Stimulated activated CD8-positive, alpha-beta memory T cell treated with anti-CD3 and anti-CD28 coated beads, Interleukin-15, amount 100 ng/mL, for 24 hours (primary cell): ENCODE measurements around the gene MED31.
"Not testable (repeated sequence)": the region's sequence is repeated elsewhere in the genome, so short reads cannot be mapped to it uniquely, and the experiment has no call there.

Source experiments
- DNase-seq: peaks from one replicate; pipeline ENCODE4 v3.0.0-alpha.2; 2020; ENCODE audit warnings: low read depth

MED31 gene

GRCh38 chr17:6677158-6677831 is 25.9 kb upstream of the MED31 start:
- DNase-seq = no peak

- DNase-seq = no peak
These were observed 25.4 kb upstream of the MED31 start for GRCh38 chr17:6676802-6677157.

GRCh38 chr17:6675201-6675825 is 23.9 kb upstream of the MED31 start:
- DNase-seq = no peak

- DNase-seq = no peak
These were observed 23.2 kb upstream of the MED31 start for GRCh38 chr17:6674586-6674985.

GRCh38 chr17:6671431-6671830 is 20.0 kb upstream of the MED31 start:
- DNase-seq = no peak

- no peak for DNase-seq
These were observed 19.6 kb upstream of the MED31 start for GRCh38 chr17:6670999-6671398.

- no peak for DNase-seq
These were observed 19.2 kb upstream of the MED31 start for GRCh38 chr17:6670571-6670970.

- no peak for DNase-seq
These were observed 18.2 kb upstream of the MED31 start for GRCh38 chr17:6669479-6670212.

GRCh38 chr17:6668727-6669425 is 17.5 kb upstream of the MED31 start:
- no peak for DNase-seq

GRCh38 chr17:6668219-6668618 is 16.8 kb upstream of the MED31 start:
- no peak for DNase-seq

GRCh38 chr17:6667516-6667915 is 16.1 kb upstream of the MED31 start:
- no peak for DNase-seq

- no peak for DNase-seq
These were observed 15.2 kb upstream of the MED31 start for GRCh38 chr17:6666557-6666956.

- no peak for DNase-seq
These were observed 14.7 kb upstream of the MED31 start for GRCh38 chr17:6666077-6666521.

GRCh38 chr17:6663200-6663599 is 11.8 kb upstream of the MED31 start:
- not testable (repeated sequence) for DNase-seq

GRCh38 chr17:6661464-6661848 is 10.1 kb upstream of the MED31 start:
- DNase-seq = no peak

GRCh38 chr17:6660805-6661463 is 9.5 kb upstream of the MED31 start:
- DNase-seq = no peak

GRCh38 chr17:6660101-6660500 is 8.7 kb upstream of the MED31 start:
- no peak for DNase-seq

- DNase-seq = not testable (repeated sequence)
These were observed 7.0 kb upstream of the MED31 start for GRCh38 chr17:6658411-6658810.

- DNase-seq = no peak
These were observed 6.4 kb upstream of the MED31 start for GRCh38 chr17:6657633-6658287.

GRCh38 chr17:6656797-6657632 is 5.6 kb upstream of the MED31 start:
- DNase-seq = not testable (repeated sequence)
